ENCODE results near the gene DGCR6L.
"Not testable (repeated sequence)": the region's sequence is repeated elsewhere in the genome, so short reads cannot be mapped to it uniquely, and the experiment has no call there.

Gene DGCR6L

DNA sequence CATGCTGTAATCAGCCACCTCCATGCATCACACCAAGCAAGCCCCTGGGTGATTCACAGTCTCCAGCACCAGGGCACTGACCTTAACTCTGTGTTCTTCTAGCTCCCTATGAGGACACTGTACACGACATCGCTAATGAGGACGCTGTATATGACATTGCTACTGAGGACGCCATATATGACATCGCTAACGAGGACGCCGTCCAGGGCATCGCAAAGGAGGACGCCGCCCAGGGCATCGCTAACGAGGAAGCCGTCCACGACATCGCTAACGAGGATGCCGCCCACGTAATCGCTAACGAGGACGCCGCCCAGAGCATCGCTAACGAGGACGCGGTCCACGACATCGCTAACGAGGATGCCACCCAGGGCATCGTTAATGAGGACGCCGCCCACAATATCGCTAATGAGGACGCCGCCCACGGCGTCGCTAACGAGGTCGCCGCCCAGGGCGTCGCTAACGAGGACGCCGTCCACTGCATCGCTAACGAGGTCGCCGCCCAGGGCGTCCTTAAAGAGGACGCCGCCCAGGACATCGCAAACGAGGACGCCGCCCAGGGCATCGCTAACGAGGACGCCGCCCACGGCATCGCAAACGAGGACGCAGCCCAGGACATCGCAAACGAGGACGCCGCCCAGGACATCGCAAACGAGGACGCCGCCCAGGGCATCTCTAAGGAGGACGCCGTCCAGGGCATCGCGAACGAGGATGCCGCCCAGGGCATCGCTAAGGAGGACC, 34.5 kb upstream of the DGCR6L start:
- no peak for DNase-seq
- Histone ChIP-seq H3K27me3 (no peaks in the 10 kb centered on the region), H3K4me1 (no peaks in the 10 kb centered on the region), H3K36me3 (no peaks in the 10 kb centered on the region), H3K4me3 (ENCODE audit: low read depth, low read length) (no peak overlapping the region), H3K9me3 (no peaks in the 10 kb centered on the region)
- TF ChIP-seq, protein P1, sequence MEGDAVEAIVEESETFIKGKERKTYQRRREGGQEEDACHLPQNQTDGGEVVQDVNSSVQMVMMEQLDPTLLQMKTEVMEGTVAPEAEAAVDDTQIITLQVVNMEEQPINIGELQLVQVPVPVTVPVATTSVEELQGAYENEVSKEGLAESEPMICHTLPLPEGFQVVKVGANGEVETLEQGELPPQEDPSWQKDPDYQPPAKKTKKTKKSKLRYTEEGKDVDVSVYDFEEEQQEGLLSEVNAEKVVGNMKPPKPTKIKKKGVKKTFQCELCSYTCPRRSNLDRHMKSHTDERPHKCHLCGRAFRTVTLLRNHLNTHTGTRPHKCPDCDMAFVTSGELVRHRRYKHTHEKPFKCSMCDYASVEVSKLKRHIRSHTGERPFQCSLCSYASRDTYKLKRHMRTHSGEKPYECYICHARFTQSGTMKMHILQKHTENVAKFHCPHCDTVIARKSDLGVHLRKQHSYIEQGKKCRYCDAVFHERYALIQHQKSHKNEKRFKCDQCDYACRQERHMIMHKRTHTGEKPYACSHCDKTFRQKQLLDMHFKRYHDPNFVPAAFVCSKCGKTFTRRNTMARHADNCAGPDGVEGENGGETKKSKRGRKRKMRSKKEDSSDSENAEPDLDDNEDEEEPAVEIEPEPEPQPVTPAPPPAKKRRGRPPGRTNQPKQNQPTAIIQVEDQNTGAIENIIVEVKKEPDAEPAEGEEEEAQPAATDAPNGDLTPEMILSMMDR (IDR thresholded peaks at IDR 0.05; ENCODE audit: low read depth, low read length), result no peak

DNA sequence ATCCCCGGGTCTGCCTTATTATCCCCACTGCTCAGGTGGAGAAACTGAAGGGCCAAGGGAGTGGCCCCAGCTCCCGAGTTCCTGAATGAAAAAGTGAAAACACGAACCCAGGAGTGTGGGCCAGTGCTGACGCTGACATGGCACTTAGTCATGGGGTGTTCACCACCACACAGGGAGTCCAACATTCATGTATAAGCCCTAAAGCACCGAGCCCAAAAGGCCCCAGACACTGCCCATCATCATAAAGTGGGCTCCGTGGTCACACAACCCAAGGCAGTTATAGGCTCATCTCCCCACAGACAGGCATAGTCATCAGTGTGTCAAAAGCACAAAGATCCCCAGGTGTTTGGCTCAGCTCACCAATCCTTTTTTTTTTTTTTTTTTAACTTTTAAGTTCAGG, 32.7 kb upstream of the DGCR6L start:
- H3K27me3 ChIP-seq; DNase-seq; H3K9me3 ChIP-seq; H3K4me1 ChIP-seq; H3K4me3 ChIP-seq (ENCODE audit: low read depth, low read length); H3K36me3 ChIP-seq: not testable (repeated sequence)

DNA sequence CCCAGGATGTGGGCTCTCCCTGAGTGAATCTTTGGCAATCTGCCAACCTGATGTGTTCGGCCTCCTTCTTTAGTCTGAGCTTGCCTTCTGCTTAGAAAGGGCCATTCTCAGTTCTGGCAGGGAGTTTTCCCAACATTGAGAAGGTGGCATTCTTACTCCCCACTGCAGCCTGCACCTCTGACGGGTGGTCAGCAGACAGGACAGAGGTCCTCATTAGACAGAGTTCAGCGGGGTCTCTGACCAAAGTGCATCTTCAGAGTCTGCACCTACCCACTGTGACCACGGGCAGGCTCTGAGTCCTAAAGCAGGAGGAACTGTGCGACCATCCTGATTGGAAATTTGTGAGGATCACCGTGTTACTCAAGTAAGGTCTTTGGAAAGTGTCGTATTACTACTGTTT, 26.7 kb upstream of the DGCR6L start:
- not testable (repeated sequence) for H3K27me3 ChIP-seq; H3K9me3 ChIP-seq; H3K36me3 ChIP-seq; DNase-seq; H3K4me3 ChIP-seq (ENCODE audit: low read depth, low read length); H3K4me1 ChIP-seq

DNA sequence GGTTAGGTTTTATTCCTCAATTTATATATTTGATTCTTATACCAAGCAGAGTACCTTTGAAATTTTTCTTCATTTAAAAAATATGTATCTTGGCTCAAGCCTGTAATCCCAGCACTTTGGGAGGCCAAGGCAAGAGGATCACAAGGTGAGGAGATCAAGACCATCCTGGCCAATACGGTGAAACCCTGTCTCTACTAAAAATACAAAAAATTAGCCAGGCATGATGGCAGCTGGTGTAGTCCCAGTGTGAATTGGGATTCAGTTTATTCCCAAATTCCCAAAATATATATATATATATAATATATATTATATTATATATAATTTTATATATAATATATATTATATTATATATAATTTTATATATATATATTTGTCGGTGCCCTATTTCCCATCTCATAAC, 18.4 kb upstream of the DGCR6L start:
- H3K4me1 ChIP-seq; DNase-seq; H3K36me3 ChIP-seq; H3K9me3 ChIP-seq; H3K4me3 ChIP-seq (ENCODE audit: low read depth, low read length); H3K27me3 ChIP-seq: not testable (repeated sequence)

DNA sequence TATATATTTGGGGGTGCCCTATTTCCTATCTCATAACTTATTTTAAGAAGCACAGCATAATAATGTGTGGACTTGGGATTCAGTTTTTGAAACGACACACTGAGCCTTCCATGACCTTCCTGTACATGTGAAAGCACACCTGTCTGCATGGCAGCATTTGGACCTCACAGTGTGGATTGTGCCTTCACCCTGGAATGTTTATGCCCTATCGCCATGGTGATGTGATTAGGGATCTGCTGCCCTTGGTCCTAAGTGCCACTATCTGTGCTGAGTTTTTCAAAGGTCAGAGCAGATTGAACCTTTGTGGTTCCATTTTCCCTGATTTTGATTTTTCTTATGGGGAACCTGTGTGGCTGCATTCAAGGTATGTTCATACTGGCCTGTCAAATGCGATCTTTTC, 17.9 kb upstream of the DGCR6L start:
- H3K4me3 ChIP-seq (ENCODE audit: low read depth, low read length), result not testable (repeated sequence)

DNA sequence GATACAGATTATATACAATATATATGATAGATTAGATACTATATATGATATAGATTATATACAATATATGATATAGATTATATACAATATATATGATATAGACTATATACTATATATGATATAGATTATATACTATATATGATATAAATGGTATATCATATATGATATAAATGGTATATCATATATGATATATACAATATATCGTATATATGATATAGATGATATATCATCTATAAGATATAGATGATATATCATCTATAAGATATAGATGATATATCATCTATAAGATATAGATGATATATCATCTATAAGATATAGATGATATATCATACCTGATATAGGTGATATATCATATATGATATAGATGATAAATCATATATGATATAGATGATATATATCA, 16.7 kb upstream of the DGCR6L start:
- not testable (repeated sequence) for DNase-seq, H3K27me3 ChIP-seq, H3K9me3 ChIP-seq

More for the DNA sequence above, 17.9 kb upstream of the DGCR6L start:
- not testable (repeated sequence) for DNase-seq, H3K9me3 ChIP-seq, H3K36me3 ChIP-seq, H3K4me1 ChIP-seq, H3K27me3 ChIP-seq

DNA sequence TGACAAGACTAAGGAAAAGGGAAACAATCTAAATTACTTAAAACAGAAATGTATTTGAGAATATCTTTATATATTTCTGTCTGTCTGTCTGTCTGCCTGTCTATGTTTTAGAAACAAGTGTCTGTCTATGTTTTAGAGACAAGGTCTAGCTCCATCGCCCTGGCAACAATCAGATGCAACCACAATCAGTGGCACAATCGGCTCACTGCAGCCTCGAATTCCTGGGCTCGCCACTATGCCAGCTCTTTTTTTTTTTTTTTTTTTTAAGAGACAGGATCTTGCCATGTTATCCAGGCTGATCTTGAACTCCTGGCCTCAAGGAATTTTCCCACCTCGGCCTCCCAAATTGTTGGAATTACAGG, 8.7 kb upstream of the DGCR6L start:
- H3K36me3 ChIP-seq; H3K4me3 ChIP-seq (ENCODE audit: low read depth, low read length); H3K9me3 ChIP-seq; H3K4me1 ChIP-seq; H3K27me3 ChIP-seq; DNase-seq: not testable (repeated sequence)

More for the DNA sequence above, 16.7 kb upstream of the DGCR6L start:
- not testable (repeated sequence) for H3K4me3 ChIP-seq (ENCODE audit: low read depth, low read length); H3K36me3 ChIP-seq; H3K4me1 ChIP-seq

DNA sequence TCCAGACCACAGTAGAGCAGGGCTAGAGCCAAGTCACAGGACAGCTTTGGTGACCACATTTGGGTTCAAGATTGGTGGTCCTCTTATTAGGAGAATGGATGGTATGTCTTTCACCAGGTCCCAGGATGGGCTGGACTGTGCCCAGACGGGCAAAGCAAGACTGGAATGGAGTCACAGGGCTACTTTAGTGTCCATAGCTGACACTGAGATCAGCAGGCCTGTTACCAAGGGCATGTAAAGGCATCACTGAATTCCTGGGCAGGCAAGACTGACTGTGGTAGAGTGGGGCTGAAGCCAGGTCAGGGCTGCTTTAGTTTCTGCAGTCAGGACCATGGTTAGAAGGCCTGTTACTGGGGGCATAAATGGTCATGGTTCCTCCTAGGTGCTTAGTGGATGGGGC, 6.1 kb upstream of the DGCR6L start:
- H3K9me3 ChIP-seq; DNase-seq; H3K27me3 ChIP-seq; H3K36me3 ChIP-seq; H3K4me1 ChIP-seq; H3K4me3 ChIP-seq (ENCODE audit: low read depth, low read length): not testable (repeated sequence)

DNA sequence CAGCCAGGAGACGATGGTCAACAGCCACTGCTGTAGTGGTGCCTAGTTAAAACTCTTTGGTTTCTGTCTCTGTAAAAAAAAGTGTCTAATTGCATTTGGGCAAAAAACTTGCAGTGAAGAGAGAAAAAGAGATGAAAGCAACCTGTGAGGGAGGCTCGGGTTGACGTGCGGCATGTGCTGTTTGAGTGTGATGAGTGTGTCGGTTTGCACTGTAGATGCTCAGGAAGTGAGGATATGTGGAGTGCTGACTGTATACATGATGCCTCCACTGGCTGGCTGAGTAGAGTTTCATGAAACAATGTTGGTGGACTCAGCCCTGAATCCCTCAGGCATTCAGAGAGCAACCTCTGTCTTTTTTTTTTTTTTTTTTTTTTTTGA, 4.3 kb upstream of the DGCR6L start:
- TF ChIP-seq, protein P1 (IDR thresholded peaks at IDR 0.05; ENCODE audit: low read depth, low read length), result no peak
- Histone ChIP-seq H3K4me3 (ENCODE audit: low read depth, low read length) (no peak overlapping the region), H3K36me3 (no peaks in the 10 kb centered on the region; the same call in 1 of the 2 replicates), H3K9me3 (no peaks in the 10 kb centered on the region), H3K4me1 (no peaks in the 10 kb centered on the region), H3K27me3 (no peaks in the 10 kb centered on the region)
- DNase-seq, result no peak

DNA sequence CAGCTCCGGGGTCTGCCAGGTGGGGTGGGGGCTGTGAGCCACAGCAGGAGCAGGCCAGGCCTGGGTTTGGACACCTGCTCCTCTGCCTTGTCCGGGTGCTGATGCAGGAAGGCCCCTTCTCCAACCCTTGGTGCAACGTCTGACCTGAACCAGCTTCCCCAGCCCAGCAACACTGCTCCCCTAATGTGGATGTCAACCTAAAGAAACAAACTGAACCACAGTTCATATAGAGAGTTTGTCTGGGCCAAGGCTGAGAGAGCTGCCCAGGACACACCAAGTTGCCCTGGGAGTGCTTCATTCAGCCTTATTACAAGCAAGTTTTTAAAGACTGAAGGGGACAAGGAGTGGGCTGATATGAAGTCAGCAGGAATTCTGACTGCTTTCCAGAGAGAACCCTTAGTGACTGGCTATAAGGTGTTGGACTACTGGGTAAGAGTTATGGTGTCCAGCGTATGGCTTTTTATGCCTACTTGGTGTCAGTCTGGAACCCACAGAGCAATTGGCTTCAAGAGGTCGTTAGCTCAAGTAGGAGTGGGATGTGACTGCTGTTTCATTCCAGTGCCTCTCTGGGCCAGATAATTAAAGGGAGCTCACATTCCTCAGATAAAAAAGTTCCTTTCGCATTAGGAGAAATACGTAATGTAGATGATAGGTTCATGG, 1.8 kb upstream of the DGCR6L start:
- not testable (repeated sequence) for H3K27me3 ChIP-seq; DNase-seq; H3K36me3 ChIP-seq; H3K4me1 ChIP-seq; H3K9me3 ChIP-seq; H3K4me3 ChIP-seq (ENCODE audit: low read depth, low read length)

DNA sequence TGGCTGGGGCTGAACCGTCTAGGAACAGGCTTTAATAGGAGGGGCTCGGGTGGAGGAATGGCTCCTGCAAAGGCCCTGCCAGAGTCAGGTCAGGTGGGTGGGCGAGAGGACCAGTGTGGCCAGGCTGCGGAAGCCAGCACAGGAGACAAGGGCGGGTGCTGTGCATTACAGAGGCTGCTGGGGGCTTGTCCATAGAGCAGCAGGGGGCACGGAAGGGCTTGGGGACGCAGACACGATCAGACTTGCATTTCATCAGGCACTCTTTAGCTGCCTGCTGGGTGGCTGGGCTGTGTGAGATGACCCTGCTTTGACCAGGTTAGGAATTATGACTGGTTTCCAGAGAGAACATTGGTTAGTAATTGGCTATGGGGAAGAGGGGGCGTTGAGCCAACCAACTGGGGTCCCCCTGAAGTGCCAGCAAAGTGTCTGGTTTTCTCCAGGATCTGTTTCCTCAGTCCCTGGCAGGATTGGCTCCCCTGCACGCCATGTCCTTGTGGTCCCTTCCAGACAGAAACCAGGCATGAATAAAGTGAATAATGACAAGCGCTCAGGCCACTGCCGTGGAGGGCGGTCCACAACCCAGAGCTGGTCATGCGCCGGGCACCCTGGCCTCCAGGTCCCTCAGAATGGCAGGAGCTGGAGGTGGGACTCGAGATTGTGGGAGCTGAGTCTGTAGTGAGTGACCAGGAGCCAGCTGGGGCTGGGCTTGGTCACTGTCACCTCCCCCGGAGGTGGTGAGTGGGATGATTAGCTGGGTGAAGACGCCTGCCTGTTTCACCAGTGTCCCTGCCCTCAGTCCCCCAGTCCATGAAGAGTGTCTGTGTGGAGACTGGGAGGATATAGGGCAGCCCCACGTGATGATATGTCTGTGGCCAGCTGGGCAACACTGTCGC, 1.0 kb upstream of the DGCR6L start:
- not testable (repeated sequence) for H3K36me3 ChIP-seq, H3K9me3 ChIP-seq, H3K4me1 ChIP-seq, H3K27me3 ChIP-seq, DNase-seq
- H3K4me3 ChIP-seq (ENCODE audit: low read depth, low read length), result peak overlapping the region; percentile 95
